Transverse colon (tissue), 4 donors: ENCODE results near the gene AQP7. TPM values are rescaled to one million over a fixed set of nuclear protein-coding genes. Genes with fewer than 3 reads are reported as not detected.

Experiments
- DNase-seq: peaks from one replicate; pipeline ENCODE4 v3.0.0-alpha.2; 2019
- H3K27ac ChIP-seq, 4 donors: fragments of 200-600 bp; sonication (generic); 2 replicates each; pipeline ENCODE4 v1.5.1; 2016 to 2018; ENCODE audit warnings: inconsistent platforms in 4 of 4
- H3K27me3 ChIP-seq: fragments of 200-600 bp; sonication (generic); 2 replicates; pipeline ENCODE4 v1.5.1; 2017; ENCODE audit warnings: inconsistent platforms
- H3K36me3 ChIP-seq, 4 donors: fragments of 200-600 bp; sonication (generic); 2 replicates each; pipeline ENCODE4 v1.5.1; 2017 to 2019; ENCODE audit warnings: inconsistent platforms in 4 of 4
- H3K4me1 ChIP-seq, 4 donors: fragments of 200-600 bp; sonication (generic); 2 replicates each; pipeline ENCODE4 v1.5.1; 2017 to 2020; ENCODE audit warnings: inconsistent platforms in 4 of 4
- H3K4me3 ChIP-seq, 4 donors: fragments of 200-600 bp; sonication (generic); 1 replicate in 1 of 4; 2 replicates in 3 of 4; pipeline versions ENCODE4 v1.5.1 to v1.6.1; 2017 to 2019; ENCODE audit warnings: inconsistent platforms in 4 of 4
- H3K9me3 ChIP-seq, 2 donors: fragments of 200-600 bp; sonication (generic); 2 replicates each; pipeline ENCODE4 v1.5.1; 2017 to 2019; ENCODE audit warnings: inconsistent platforms in 2 of 2
- EP300 ChIP-seq: sonication (generic); formaldehyde crosslinking; IDR thresholded peaks from one replicate; pipeline ENCODE4 v1.6.1; 2017; ENCODE audit warnings: antibody characterized with exemption, low read depth
- POLR2A ChIP-seq: fragments of 450-650 bp; IDR thresholded peaks from one replicate; pipeline ENCODE4 v1.6.1; 2016; ENCODE audit warnings: antibody characterized with exemption, mild to moderate bottlenecking, moderate library complexity
- POLR2AphosphoS5 ChIP-seq, 3 donors: sonication (generic); formaldehyde crosslinking; IDR thresholded peaks; one replicate each; pipeline ENCODE4 v1.6.1; 2016; ENCODE audit warnings: antibody characterized with exemption in 3 of 3
- WGBS, 2 donors: methylation state at CpG; one replicate each; pipeline ENCODE4 v1.1.5; 2018; ENCODE audit warnings: low coverage in 1 of 2; 5-methylcytosine and 5-hydroxymethylcytosine counted together
- in situ Hi-C, 4 donors: fragments of 200-750 bp; cut with MboI; loops; one replicate each; pipeline versions ENCODE4 v1.15.0 to v1.15.1; 2017; ENCODE audit warnings: low sequenced_read_pairs in 3 of 4, low pct_ligation_motif_present in 1 of 4, low pct_unique_long_range_greater_than_20kb in 1 of 4
- intact Hi-C: fragments of 100-400 bp; cut with DNase I; formaldehyde crosslinking; loops from one replicate; pipeline ENCODE4 v1.15.1; 2023; ENCODE audit warnings: low total_unique reads
- small RNA-seq, 4 donors: library from RNA; depleted of rRNA; stranded (forward); fragments of <200 nt; gene quantifications; one replicate each; pipeline ENCODE3, GENCODE V24; 2016
- total RNA-seq, 4 donors: library from RNA; depleted of rRNA; stranded (reverse); fragments of >200 nt; gene quantifications; one replicate each; pipeline ENCODE4 v1.1.0, GENCODE V29; 2016
- TF ChIP-seq, protein P1 (sequence below), 5 experiments: fragments of 200-600 bp in 3 of 5; fragments of 450-650 bp in 2 of 5; sonication (generic) in 3 of 5; IDR thresholded peaks; 1 replicate in 2 of 5; 2 replicates in 3 of 5; pipeline ENCODE4 v1.5.1; 2016 to 2017; ENCODE audit warnings: antibody characterized with exemption in 5 of 5, inconsistent platforms in 3 of 5, mild to moderate bottlenecking in 2 of 5, moderate library complexity in 1 of 5

The AQP7 gene
- total RNA-seq, 4 donors from 2014 or later, result 11.9 to 207 (median 27.7) TPM

DNA sequence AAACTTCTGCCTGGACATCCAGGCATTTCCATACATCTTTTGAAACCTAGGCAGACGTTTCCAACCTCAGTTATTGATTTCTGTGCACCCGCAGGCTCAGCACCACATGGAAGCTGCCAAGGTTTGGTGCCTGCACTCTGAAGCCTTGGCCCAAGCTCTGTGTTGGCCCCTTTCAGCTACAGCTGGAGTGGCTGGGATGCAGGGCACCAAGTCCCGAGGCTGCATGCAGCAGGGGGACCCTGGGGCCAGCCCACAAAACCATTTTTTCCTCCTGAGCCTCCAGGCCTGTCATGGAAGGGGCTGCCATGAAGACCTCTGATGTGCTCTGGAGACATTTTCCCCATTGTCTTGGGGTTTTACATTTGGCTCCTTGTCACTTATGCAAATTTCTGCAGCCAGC, 62.2 kb downstream of the AQP7 start:
- Histone ChIP-seq H3K4me1 (no peaks in the 10 kb centered on the region), H3K36me3 (peaks cover 0 to 92% (median 40%) of the 10 kb centered on the region in 4 donors), H3K27ac (no peak overlapping the region), H3K9me3 (no peaks in the 10 kb centered on the region), H3K27me3 (no peaks in the 10 kb centered on the region), H3K4me3 (no peak overlapping the region)
- intact Hi-C loops (no loop called here), in situ Hi-C loops (no loop called here)
- TF ChIP-seq POLR2AphosphoS5 (IDR thresholded peaks at IDR 0.05) (no peak), POLR2A (no peak), EP300 (no peak)
- TF ChIP-seq, protein P1, sequence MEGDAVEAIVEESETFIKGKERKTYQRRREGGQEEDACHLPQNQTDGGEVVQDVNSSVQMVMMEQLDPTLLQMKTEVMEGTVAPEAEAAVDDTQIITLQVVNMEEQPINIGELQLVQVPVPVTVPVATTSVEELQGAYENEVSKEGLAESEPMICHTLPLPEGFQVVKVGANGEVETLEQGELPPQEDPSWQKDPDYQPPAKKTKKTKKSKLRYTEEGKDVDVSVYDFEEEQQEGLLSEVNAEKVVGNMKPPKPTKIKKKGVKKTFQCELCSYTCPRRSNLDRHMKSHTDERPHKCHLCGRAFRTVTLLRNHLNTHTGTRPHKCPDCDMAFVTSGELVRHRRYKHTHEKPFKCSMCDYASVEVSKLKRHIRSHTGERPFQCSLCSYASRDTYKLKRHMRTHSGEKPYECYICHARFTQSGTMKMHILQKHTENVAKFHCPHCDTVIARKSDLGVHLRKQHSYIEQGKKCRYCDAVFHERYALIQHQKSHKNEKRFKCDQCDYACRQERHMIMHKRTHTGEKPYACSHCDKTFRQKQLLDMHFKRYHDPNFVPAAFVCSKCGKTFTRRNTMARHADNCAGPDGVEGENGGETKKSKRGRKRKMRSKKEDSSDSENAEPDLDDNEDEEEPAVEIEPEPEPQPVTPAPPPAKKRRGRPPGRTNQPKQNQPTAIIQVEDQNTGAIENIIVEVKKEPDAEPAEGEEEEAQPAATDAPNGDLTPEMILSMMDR (IDR thresholded peaks at IDR 0.05), result no peak
- no peak for DNase-seq
- 100% methylated on average over 3 of the region's 3 CpGs; no CpG with 5 or more reads in 1 of the 2 donors for WGBS, 2 donors

Small RNAs within 50 kb of the gene (small RNA-seq; reads per million reads assigned to genes)
- gene AL356218.2 (0 reads per million in 4 donors), gene RF00019 (0 reads per million in 4 donors)

Other genes starting within 250 kb of the AQP7 start
- gene B4GALT1, start 235.2 kb downstream of the AQP7 start, total RNA-seq, result 100 to 1,000 TPM in 2 of 4 donors, 10 to 100 TPM in 2; 23.7 to 126 (median 93.7) TPM
- gene SPINK4, start 162.4 kb downstream of the AQP7 start, total RNA-seq, result 10 to 100 TPM in 1 of 4 donors, 1 to 10 TPM in 1, not detected in 2; 6.6 to 77.8 TPM
- 100 to 1,000 TPM in 3 of 4 donors, 10 to 100 TPM in 1; 73.2 to 185 (median 131) TPM for gene BAG1, start 137.9 kb downstream of the AQP7 start, total RNA-seq
- 100 to 1,000 TPM in 1 of 4 donors, 10 to 100 TPM in 3; 23.3 to 100 (median 56.5) TPM for gene CHMP5, start 137.5 kb downstream of the AQP7 start, total RNA-seq
- gene NFX1, start 112.1 kb downstream of the AQP7 start, total RNA-seq, result 10 to 100 TPM; 17.7 to 61.6 (median 50.2) TPM
- gene AQP3, start 45.0 kb upstream of the AQP7 start, total RNA-seq, result 10 to 100 TPM in 3 of 4 donors, 1 to 10 TPM in 1; 7.1 to 15.3 (median 12.4) TPM
- gene NOL6, start 71.4 kb upstream of the AQP7 start, total RNA-seq, result 10 to 100 TPM in 3 of 4 donors, 1 to 10 TPM in 1; 8.9 to 29.1 (median 12.7) TPM
- gene ANKRD18B, start 121.7 kb upstream of the AQP7 start, total RNA-seq, result not detected